Measurements from ENCODE around the gene AGAP6.
"Not testable (repeated sequence)": the region's sequence is repeated elsewhere in the genome, so short reads cannot be mapped to it uniquely, and the experiment has no call there.

The AGAP6 gene

GRCh38 chr10:50059946-50060345 lies 71.7 kb downstream of the AGAP6 start:
- not testable (repeated sequence) for DNase-seq (ENCODE audit: insufficient read length, low spot score); FAIRE-seq

Measured in GM12891 (cell line).